ENCODE data around the gene EPAS1.

- no peak for TF ChIP-seq EZH2 (IDR thresholded peaks at IDR 0.05; ENCODE audit: insufficient read depth, poor library complexity, severe bottlenecking)
- no peak for TF ChIP-seq EZH2phosphoT487 (IDR thresholded peaks at IDR 0.05; ENCODE audit: insufficient read depth, low read depth)
Observed at GRCh38 chr2:46283693-46284092, 13.5 kb upstream of the EPAS1 start.
